Activated CD4-positive, alpha-beta memory T cell treated with anti-CD3 and anti-CD28 coated beads for 36 hours (primary cell): ENCODE data around the gene LRRIQ4. TPM values are rescaled to one million over a fixed set of nuclear protein-coding genes. Genes with fewer than 3 reads are reported as not detected.
A peak's percentile ranks its signal among the peaks of the same experiment; 100 is the strongest.

Experiments
- CTCF ChIA-PET: fragments of 350-600 bp; sonication (Branson Sonifier 250); formaldehyde crosslinking; loops from one replicate; lab custom pipeline; 2021; ENCODE audit warnings: antibody characterized with exemption, inconsistent platforms; lab: Charles Lee
- POLR2A ChIA-PET: fragments of 350-600 bp; sonication (Branson Sonifier 250); formaldehyde crosslinking; loops from one replicate; lab custom pipeline; 2021; ENCODE audit warnings: antibody characterized with exemption; lab: Charles Lee
- DNase-seq: peaks from one replicate; pipeline ENCODE4 v3.0.0-alpha.2; 2020
- H3K27ac Mint-ChIP-seq: one replicate; pipeline ENCODE4 v1.8.0; 2021; ENCODE audit warnings: mixed read lengths
- H3K27me3 Mint-ChIP-seq: one replicate; pipeline ENCODE4 v1.8.0; 2021; ENCODE audit warnings: mixed read lengths
- H3K36me3 Mint-ChIP-seq: one replicate; pipeline ENCODE4 v1.8.0; 2021; ENCODE audit warnings: mixed read lengths
- H3K4me1 Mint-ChIP-seq: one replicate; pipeline ENCODE4 v1.8.0; 2021; ENCODE audit warnings: low read depth, mixed read lengths
- H3K4me3 Mint-ChIP-seq: one replicate; pipeline ENCODE4 v1.8.0; 2021; ENCODE audit warnings: mild to moderate bottlenecking, mixed read lengths
- H3K9me3 Mint-ChIP-seq: one replicate; pipeline ENCODE4 v1.8.0; 2021; ENCODE audit warnings: mixed read lengths
- intact Hi-C: fragments of 100-400 bp; cut with micrococcal nuclease; formaldehyde crosslinking; loops from one replicate; pipeline ENCODE4 v1.15.1; 2023
- total RNA-seq, 2 experiments: library from RNA; stranded (reverse); gene quantifications; one replicate each; pipeline ENCODE4 v1.2.3, GENCODE V29; 2021

Gene LRRIQ4
- under 1 TPM in 1 of 2 experiments, not detected in 1; 0.14 TPM for total RNA-seq

GRCh38 chr3:169812332-169813235, at the start of gene LRRIQ4, which contains the start of gene LRRC34:
Gene LRRIQ4, plus strand, starts transcription at chr3:169812870. Its CDS starts 9,052 bp downstream, at chr3:169821922.
Gene LRRC34, minus strand, starts transcription at chr3:169812904. Its CDS starts 356 bp downstream, at chr3:169812548.
- Mint-ChIP-seq H3K4me1 (peaks cover 19% of the 10 kb centered on the region), H3K9me3 (peaks cover 10% of the 10 kb centered on the region), H3K36me3 (no peaks in the 10 kb centered on the region), H3K4me3 (peak within 1 kb of the TSS; percentile 75), H3K27ac (peak within 1 kb of the TSS; percentile 43), H3K27me3 (no peaks in the 10 kb centered on the region)
- intact Hi-C loops, result loop anchor here (1.0 to 5.0 kb wide), 6 partner anchors 40 to 545 kb away; partner anchors contain the start of genes SEC62, SKIL and TERC
- ChIA-PET POLR2A (interaction anchor here (0.8 to 1.7 kb wide), 3 partner anchors 39 to 48 kb away, joined by 3 to 4 read pairs (median 4); partner anchors contain the start of gene MYNN), CTCF (interaction anchor here (1.2 to 1.3 kb wide), 2 partner anchors 14 to 48 kb away, joined by 3 read pairs; no protein-coding TSS in a partner anchor)
- peak; percentile 88 for DNase-seq

- POLR2A ChIA-PET, result interaction anchor here (0.6 to 3.5 kb wide), 3 partner anchors 9 to 202 kb away, joined by 4 to 34 read pairs (median 8); partner anchors contain the start of genes LRRC34, LRRIQ4, MYNN and SEC62
- CTCF ChIA-PET, result interaction anchor here (0.8 to 4.3 kb wide), 4 partner anchors 8 to 203 kb away, joined by 3 to 22 read pairs (median 6); partner anchors contain the start of genes LRRC34, LRRIQ4, MYNN and SEC62
These were observed 48.3 kb upstream of the LRRIQ4 start for GRCh38 chr3:169764312-169764881.

GRCh38 chr3:169764882-169765612, 47.6 kb upstream of the LRRIQ4 start, which contains the start of gene TERC:
Gene TERC, minus strand, starts transcription at chr3:169765060.
- H3K9me3 Mint-ChIP-seq, result peaks cover 2% of the 10 kb centered on the region

More at GRCh38 chr3:169764312-169764881, 48.3 kb upstream of the LRRIQ4 start:
- Mint-ChIP-seq H3K27ac (peak overlapping the region; percentile 99), H3K9me3 (peaks cover 2% of the 10 kb centered on the region), H3K4me3 (peak overlapping the region; percentile 96), H3K27me3 (no peaks in the 10 kb centered on the region), H3K36me3 (peaks cover 3% of the 10 kb centered on the region), H3K4me1 (peaks cover 23% of the 10 kb centered on the region)
- intact Hi-C loops, result loop anchor here (2.0 to 10.0 kb wide), 5 partner anchors 202 to 660 kb away; partner anchors contain the start of genes GPR160, PHC3 and SEC62
- DNase-seq, result peak; percentile 80

GRCh38 chr3:169769287-169770181, 43.1 kb upstream of the LRRIQ4 start, which contains the start of gene ACTRT3:
Gene ACTRT3, minus strand, starts transcription at chr3:169769561. Its CDS starts 41 bp downstream, at chr3:169769520.
- Mint-ChIP-seq H3K36me3 (peaks cover 4% of the 10 kb centered on the region), H3K27me3 (no peaks in the 10 kb centered on the region), H3K27ac (peak within 1 kb of the TSS; percentile 79), H3K4me3 (peak within 1 kb of the TSS; percentile 87), H3K9me3 (no peaks in the 10 kb centered on the region), H3K4me1 (peaks cover 21% of the 10 kb centered on the region)
- peak; percentile 74 for DNase-seq
- CTCF ChIA-PET, result interaction anchor here (1.3 kb wide), 1 partner anchor 9 kb away, joined by 3 read pairs; no protein-coding TSS in a partner anchor
- POLR2A ChIA-PET, result interaction anchor here (0.7 kb wide), 1 partner anchor 198 kb away, joined by 3 read pairs; no protein-coding TSS in a partner anchor
- intact Hi-C loops, result loop anchor here (10.0 kb wide), 1 partner anchor 655 kb away; no protein-coding TSS in a partner anchor

More at GRCh38 chr3:169764882-169765612, 47.6 kb upstream of the LRRIQ4 start, which contains the start of gene TERC:
- H3K27me3 Mint-ChIP-seq, result no peaks in the 10 kb centered on the region
- peak; percentile 95 for DNase-seq
- peaks cover 3% of the 10 kb centered on the region for H3K36me3 Mint-ChIP-seq
- intact Hi-C loops, result loop anchor here (1.0 to 10.0 kb wide), 8 partner anchors 8 to 660 kb away; partner anchors contain the start of genes GPR160, MYNN, PHC3 and PRKCI
- H3K4me1 Mint-ChIP-seq, result peaks cover 23% of the 10 kb centered on the region
- ChIA-PET POLR2A (interaction anchor here (2.3 to 3.5 kb wide), 2 partner anchors 8 to 202 kb away, joined by 8 to 34 read pairs; partner anchors contain the start of genes MYNN and SEC62), CTCF (interaction anchor here (1.2 kb wide), 1 partner anchor 96 kb away, joined by 4 read pairs; no protein-coding TSS in a partner anchor)
- peak within 1 kb of the TSS; percentile 99 for H3K27ac Mint-ChIP-seq
- H3K4me3 Mint-ChIP-seq, result peak within 1 kb of the TSS; percentile 96

- no peaks in the 10 kb centered on the region for H3K9me3 Mint-ChIP-seq
- H3K4me3 Mint-ChIP-seq, result peak overlapping the region; percentile 96
- ChIA-PET CTCF (interaction anchor here (0.7 to 2.1 kb wide), 3 partner anchors 9 to 198 kb away, joined by 3 to 22 read pairs (median 3); no protein-coding TSS in a partner anchor), POLR2A (interaction anchor here (0.7 to 3.5 kb wide), 4 partner anchors 8 to 195 kb away, joined by 4 to 34 read pairs (median 8); partner anchors contain the start of genes SEC62 and TERC)
- peak overlapping the region; percentile 97 for H3K27ac Mint-ChIP-seq
- DNase-seq, result peak; percentile 60
- intact Hi-C loops, result loop anchor here (1.0 to 2.0 kb wide), 8 partner anchors 13 to 1689 kb away; partner anchors contain the start of genes EIF5A2, PRKCI, SEC62 and TNIK
- no peaks in the 10 kb centered on the region for H3K27me3 Mint-ChIP-seq
- peaks cover 33% of the 10 kb centered on the region for H3K4me1 Mint-ChIP-seq
- peaks cover 16% of the 10 kb centered on the region for H3K36me3 Mint-ChIP-seq
These were observed 41.0 kb upstream of the LRRIQ4 start for GRCh38 chr3:169771497-169772304.

GRCh38 chr3:169772305-169772896, 40.3 kb upstream of the LRRIQ4 start:
- peaks cover 20% of the 10 kb centered on the region for H3K36me3 Mint-ChIP-seq
- intact Hi-C loops, result loop anchor here (1.0 to 2.0 kb wide), 8 partner anchors 14 to 1688 kb away; partner anchors contain the start of genes EIF5A2, PRKCI, SEC62 and TNIK
- no peaks in the 10 kb centered on the region for H3K9me3 Mint-ChIP-seq
- CTCF ChIA-PET, result interaction anchor here (0.7 to 2.1 kb wide), 4 partner anchors 10 to 197 kb away, joined by 3 to 22 read pairs (median 4); partner anchors contain the start of gene SEC62
- H3K27me3 Mint-ChIP-seq, result no peaks in the 10 kb centered on the region
- peak overlapping the region; percentile 97 for H3K27ac Mint-ChIP-seq
- POLR2A ChIA-PET, result interaction anchor here (0.7 to 3.5 kb wide), 6 partner anchors 9 to 326 kb away, joined by 3 to 34 read pairs (median 4); partner anchors contain the start of genes SEC62 and TERC
- H3K4me1 Mint-ChIP-seq, result peaks cover 36% of the 10 kb centered on the region
- H3K4me3 Mint-ChIP-seq, result peak overlapping the region; percentile 96
- DNase-seq, result no peak

GRCh38 chr3:169772897-169773816, 39.5 kb upstream of the LRRIQ4 start, which contains the start of gene MYNN:
Gene MYNN, plus strand, starts transcription at chr3:169773396. Its CDS starts 900 bp downstream, at chr3:169774296.
- Mint-ChIP-seq H3K27ac (peak within 1 kb of the TSS; percentile 97), H3K4me3 (peak within 1 kb of the TSS; percentile 96), H3K4me1 (peaks cover 39% of the 10 kb centered on the region), H3K27me3 (no peaks in the 10 kb centered on the region), H3K9me3 (no peaks in the 10 kb centered on the region), H3K36me3 (peaks cover 25% of the 10 kb centered on the region)
- ChIA-PET CTCF (interaction anchor here (1.1 to 2.1 kb wide), 3 partner anchors 11 to 196 kb away, joined by 3 to 22 read pairs (median 5); partner anchors contain the start of gene SEC62), POLR2A (interaction anchor here (0.6 to 3.5 kb wide), 9 partner anchors 9 to 408 kb away, joined by 3 to 34 read pairs (median 3); partner anchors contain the start of genes LRRC34, LRRIQ4, PHC3 and SEC62)
- intact Hi-C loops, result loop anchor here (1.0 to 2.0 kb wide), 10 partner anchors 8 to 1688 kb away; partner anchors contain the start of genes EIF5A2, PHC3, PRKCI and SEC62
- DNase-seq, result peak; percentile 95
